Measurements from ENCODE around the gene SGCG. TPM values are rescaled to one million over a fixed set of nuclear protein-coding genes. Genes with fewer than 3 reads are reported as not detected.

SGCG gene
- total RNA-seq, 1 donor from 2014 or later = 4.6 TPM

GRCh38 chr13:23339225-23339624 lies 158.4 kb downstream of the SGCG start:
- no peak for DNase-seq
- Histone ChIP-seq H3K4me3 (no peak overlapping the region), H3K27me3 (no peaks in the 10 kb centered on the region), H3K9me3 (peaks cover 5% of the 10 kb centered on the region), H3K36me3 (peaks cover 14% of the 10 kb centered on the region), H3K4me1 (no peaks in the 10 kb centered on the region), H3K27ac (no peak overlapping the region)
- intact Hi-C loops (cut with DNase I) = no loop called here
- TF ChIP-seq CTCF (IDR thresholded peaks at IDR 0.05) = no peak
- ATAC-seq = no peak

GRCh38 chr13:23344931-23345595 lies 164.3 kb downstream of the SGCG start:
- intact Hi-C loops (cut with DNase I) = no loop called here

GRCh38 chr13:23347601-23348000 lies 166.8 kb downstream of the SGCG start:
- peaks cover 4% of the 10 kb centered on the region for H3K36me3 ChIP-seq
- DNase-seq = no peak
- no peak for TF ChIP-seq CTCF (IDR thresholded peaks at IDR 0.05)
- no peaks in the 10 kb centered on the region for H3K27me3 ChIP-seq
- intact Hi-C loops (cut with DNase I) = no loop called here
- no peak for ATAC-seq
- H3K4me3 ChIP-seq = no peak overlapping the region
- H3K4me1 ChIP-seq = no peaks in the 10 kb centered on the region
- H3K9me3 ChIP-seq = no peaks in the 10 kb centered on the region
- H3K27ac ChIP-seq = no peak overlapping the region

More at GRCh38 chr13:23344931-23345595, 164.3 kb downstream of the SGCG start:
- TF ChIP-seq CTCF (IDR thresholded peaks at IDR 0.05) = no peak
- H3K27ac ChIP-seq = no peak overlapping the region
- peaks cover 16% of the 10 kb centered on the region for H3K36me3 ChIP-seq
- no peaks in the 10 kb centered on the region for H3K27me3 ChIP-seq
- ATAC-seq (no peak), DNase-seq (no peak)
- H3K4me3 ChIP-seq = no peak overlapping the region
- no peaks in the 10 kb centered on the region for H3K4me1 ChIP-seq
- H3K9me3 ChIP-seq = no peaks in the 10 kb centered on the region

GRCh38 chr13:23348262-23349127 lies 167.7 kb downstream of the SGCG start:
- no peak overlapping the region for H3K4me3 ChIP-seq
- intact Hi-C loops (cut with DNase I) = no loop called here
- H3K36me3 ChIP-seq = peaks cover 4% of the 10 kb centered on the region
- no peak for TF ChIP-seq CTCF (IDR thresholded peaks at IDR 0.05)
- H3K4me1 ChIP-seq = no peaks in the 10 kb centered on the region
- no peaks in the 10 kb centered on the region for H3K27me3 ChIP-seq
- no peak overlapping the region for H3K27ac ChIP-seq
- DNase-seq (no peak), ATAC-seq (no peak)
- H3K9me3 ChIP-seq = no peaks in the 10 kb centered on the region

GRCh38 chr13:23349161-23349897 lies 168.6 kb downstream of the SGCG start:
- Histone ChIP-seq H3K4me3 (no peak overlapping the region), H3K27ac (no peak overlapping the region), H3K27me3 (no peaks in the 10 kb centered on the region), H3K9me3 (no peaks in the 10 kb centered on the region), H3K36me3 (peaks cover 4% of the 10 kb centered on the region), H3K4me1 (no peaks in the 10 kb centered on the region)
- ATAC-seq (no peak), DNase-seq (no peak)
- TF ChIP-seq CTCF (IDR thresholded peaks at IDR 0.05) = no peak
- intact Hi-C loops (cut with DNase I) = no loop called here
